PC-9 (cell line): ENCODE measurements around the gene UBQLNL. TPM values are rescaled to one million over a fixed set of nuclear protein-coding genes. Genes with fewer than 3 reads are reported as not detected.

ENCODE experiments used
- BruUV-seq: library from RNA; stranded (reverse); fragments of 400-500 nt; replicated peaks from 2 replicates; lab custom pipeline; 2021; lab: Mats Ljungman, UMichigan
- CTCF ChIA-PET: fragments of 300-600 bp; sonication (Branson Sonifier 250); formaldehyde crosslinking; loops from one replicate; lab custom pipeline; 2022; ENCODE audit warnings: antibody characterized with exemption; lab: Charles Lee
- POLR2A ChIA-PET: fragments of 300-600 bp; sonication (Branson Sonifier 250); formaldehyde crosslinking; loops from one replicate; lab custom pipeline; 2022; ENCODE audit warnings: antibody characterized with exemption; ENCODE audit not compliant: unreplicated experiment; lab: Charles Lee
- DNase-seq, 2 experiments: peaks; one replicate each; pipeline versions ENCODE4 v3.0.0 to v3.0.0-alpha.2; 2015 to 2022; ENCODE audit warnings: mixed read lengths in 1 of 2
- H2AFZ ChIP-seq: fragments of 200-600 bp; sonication (generic); 2 replicates; pipeline ENCODE4 v1.8.1; 2017; ENCODE audit warnings: antibody characterized with exemption
- H3F3A ChIP-seq: fragments of 200-600 bp; sonication (generic); 2 replicates; pipeline ENCODE4 v1.8.1; 2017; ENCODE audit warnings: antibody characterized with exemption, mild to moderate bottlenecking, low read depth; ENCODE audit not compliant: insufficient read depth
- H3K27ac ChIP-seq: fragments of 200-600 bp; sonication (generic); 2 replicates; pipeline ENCODE4 v1.6.1; 2016; ENCODE audit warnings: mixed run types
- H3K27me3 ChIP-seq: fragments of 200-600 bp; sonication (generic); 2 replicates; pipeline ENCODE4 v1.6.1; 2016; ENCODE audit warnings: low read depth, mixed run types; ENCODE audit not compliant: insufficient read depth
- H3K36me3 ChIP-seq: fragments of 200-600 bp; sonication (generic); 2 replicates; pipeline ENCODE4 v1.6.1; 2016; ENCODE audit warnings: low read depth, mixed run types
- H3K4me1 ChIP-seq: fragments of 200-600 bp; sonication (generic); replicated peaks from 2 replicates; pipeline ENCODE4 v1.6.1; 2016; ENCODE audit warnings: mixed run types; ENCODE audit not compliant: insufficient read depth
- H3K4me2 ChIP-seq: fragments of 200-600 bp; sonication (generic); 2 replicates; pipeline ENCODE4 v1.6.1; 2017; ENCODE audit warnings: mixed run types
- H3K4me3 ChIP-seq: fragments of 200-600 bp; sonication (generic); 2 replicates; pipeline ENCODE4 v1.6.1; 2016; ENCODE audit warnings: mixed run types
- H3K79me2 ChIP-seq: fragments of 200-600 bp; sonication (generic); 2 replicates; pipeline ENCODE4 v1.6.1; 2017; ENCODE audit warnings: low read depth, mixed run types
- H3K9me2 ChIP-seq: fragments of 200-600 bp; sonication (generic); 2 replicates; pipeline ENCODE4 v1.8.1; 2017; ENCODE audit warnings: mild to moderate bottlenecking; ENCODE audit not compliant: insufficient read depth
- H3K9me3 ChIP-seq: fragments of 200-600 bp; sonication (generic); 2 replicates; pipeline ENCODE4 v1.8.1; 2016; ENCODE audit warnings: low read depth; ENCODE audit not compliant: insufficient read depth
- H4K20me1 ChIP-seq: fragments of 200-600 bp; sonication (generic); 2 replicates; pipeline ENCODE4 v1.8.1; 2017; ENCODE audit not compliant: insufficient read depth
- EZH2 ChIP-seq: fragments of 200-600 bp; sonication (generic); IDR thresholded peaks from 2 replicates; pipeline ENCODE4 v1.8.0; 2017; ENCODE audit warnings: antibody characterized with exemption, low read depth
- intact Hi-C: fragments of 100-400 bp; cut with micrococcal nuclease; formaldehyde crosslinking; loops from one replicate; pipeline ENCODE4 v1.10.0; 2022; ENCODE audit not compliant: unreplicated experiment
- total RNA-seq: library from RNA; stranded (reverse); gene quantifications from 2 replicates; pipeline ENCODE4 v1.2.3, GENCODE V29; 2021
- TF ChIP-seq, protein P1 (sequence below): fragments of 200-600 bp; sonication (generic); conservative IDR thresholded peaks from 2 replicates; pipeline ENCODE4 v1.6.1; 2017; ENCODE audit warnings: mixed run types, antibody characterized with exemption, mild to moderate bottlenecking, moderate library complexity

Gene UBQLNL
- total RNA-seq, 1 experiment from 2014 or later: 0.15 TPM

DNA sequence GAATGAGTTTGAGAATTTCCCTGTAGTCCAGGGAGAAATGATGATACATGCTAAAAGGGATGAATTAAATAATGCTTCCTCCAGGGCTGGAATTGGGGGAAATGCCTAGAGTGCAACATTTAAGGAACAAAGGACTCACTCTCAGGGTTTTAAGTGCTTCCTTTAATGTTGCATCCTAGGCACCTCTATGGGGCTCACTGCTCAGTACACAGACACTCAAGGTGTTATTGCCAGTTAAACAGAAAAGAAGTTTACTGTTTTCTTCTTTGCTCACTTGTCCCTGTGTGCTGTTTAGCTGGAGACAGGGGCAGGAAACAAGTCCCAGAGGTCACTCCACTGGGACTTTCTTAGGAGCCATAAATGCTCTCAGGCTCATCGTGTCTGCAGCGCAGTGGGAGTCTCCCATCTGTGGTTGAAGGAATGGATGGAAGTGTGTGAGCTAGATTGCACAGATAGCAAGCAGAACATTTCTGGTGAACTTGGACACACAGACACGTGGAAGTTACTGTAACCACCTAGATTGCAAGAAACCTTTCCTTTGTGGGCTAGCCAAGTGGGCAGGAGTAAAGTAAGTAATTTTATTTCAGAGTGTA lies 40.2 kb upstream of the UBQLNL start:
- no TSS peak for BruUV-seq
- Histone ChIP-seq H4K20me1 (no peaks in the 10 kb centered on the region), H3K4me1 (no peaks in the 10 kb centered on the region), H3K36me3 (no peaks in the 10 kb centered on the region), H3K9me3 (no peaks in the 10 kb centered on the region), H3K27ac (no peak overlapping the region), H3K4me3 (no peak overlapping the region), H3K79me2 (no peaks in the 10 kb centered on the region), H2AFZ (no peak overlapping the region), H3K27me3 (no peaks in the 10 kb centered on the region), H3K4me2 (no peak overlapping the region), H3F3A (no peaks in the 10 kb centered on the region), H3K9me2 (no peaks in the 10 kb centered on the region)
- ChIA-PET CTCF (interaction anchor here (0.5 kb wide), 1 partner anchor 155 kb away, joined by 3 read pairs; no protein-coding TSS in a partner anchor), POLR2A (no interaction called here)
- no peak for TF ChIP-seq EZH2
- TF ChIP-seq, protein P1, sequence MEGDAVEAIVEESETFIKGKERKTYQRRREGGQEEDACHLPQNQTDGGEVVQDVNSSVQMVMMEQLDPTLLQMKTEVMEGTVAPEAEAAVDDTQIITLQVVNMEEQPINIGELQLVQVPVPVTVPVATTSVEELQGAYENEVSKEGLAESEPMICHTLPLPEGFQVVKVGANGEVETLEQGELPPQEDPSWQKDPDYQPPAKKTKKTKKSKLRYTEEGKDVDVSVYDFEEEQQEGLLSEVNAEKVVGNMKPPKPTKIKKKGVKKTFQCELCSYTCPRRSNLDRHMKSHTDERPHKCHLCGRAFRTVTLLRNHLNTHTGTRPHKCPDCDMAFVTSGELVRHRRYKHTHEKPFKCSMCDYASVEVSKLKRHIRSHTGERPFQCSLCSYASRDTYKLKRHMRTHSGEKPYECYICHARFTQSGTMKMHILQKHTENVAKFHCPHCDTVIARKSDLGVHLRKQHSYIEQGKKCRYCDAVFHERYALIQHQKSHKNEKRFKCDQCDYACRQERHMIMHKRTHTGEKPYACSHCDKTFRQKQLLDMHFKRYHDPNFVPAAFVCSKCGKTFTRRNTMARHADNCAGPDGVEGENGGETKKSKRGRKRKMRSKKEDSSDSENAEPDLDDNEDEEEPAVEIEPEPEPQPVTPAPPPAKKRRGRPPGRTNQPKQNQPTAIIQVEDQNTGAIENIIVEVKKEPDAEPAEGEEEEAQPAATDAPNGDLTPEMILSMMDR: no peak
- intact Hi-C loops: no loop called here
- no peak for DNase-seq

DNA sequence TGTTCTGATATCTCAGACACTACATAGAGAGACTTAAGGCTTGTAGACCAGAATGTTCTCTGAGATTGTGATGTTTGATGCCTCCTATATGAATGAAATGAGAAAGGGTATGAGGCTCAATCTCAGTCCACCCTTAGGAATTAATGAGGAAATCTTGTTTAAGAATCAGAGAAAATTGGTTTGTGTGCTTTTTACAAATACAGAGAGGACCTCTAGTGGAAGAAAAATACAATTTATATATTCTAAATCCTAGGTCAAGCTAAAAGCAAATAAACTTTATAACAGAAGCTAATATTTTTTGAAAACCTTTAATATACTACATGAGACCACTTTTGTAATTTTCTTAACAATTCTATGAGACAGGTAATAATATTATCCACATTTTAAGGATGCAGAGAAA lies 36.8 kb upstream of the UBQLNL start:
- Histone ChIP-seq H3K27ac (no peak overlapping the region), H3K4me1 (peaks cover 13% of the 10 kb centered on the region; the same call in 1 of the 2 replicates), H4K20me1 (no peaks in the 10 kb centered on the region), H3K9me2 (no peaks in the 10 kb centered on the region), H3K4me2 (no peak overlapping the region), H3K4me3 (no peak overlapping the region), H3K36me3 (no peaks in the 10 kb centered on the region), H2AFZ (no peak overlapping the region), H3K27me3 (no peaks in the 10 kb centered on the region), H3K79me2 (no peaks in the 10 kb centered on the region), H3F3A (no peaks in the 10 kb centered on the region), H3K9me3 (no peaks in the 10 kb centered on the region)
- no peak for DNase-seq
- no TSS peak for BruUV-seq
- TF ChIP-seq, protein P1: peak; percentile 34; the same call in 1 of the 2 replicates
- no peak for TF ChIP-seq EZH2
- POLR2A ChIA-PET: no interaction called here
- intact Hi-C loops: no loop called here
- CTCF ChIA-PET: no interaction called here

DNA sequence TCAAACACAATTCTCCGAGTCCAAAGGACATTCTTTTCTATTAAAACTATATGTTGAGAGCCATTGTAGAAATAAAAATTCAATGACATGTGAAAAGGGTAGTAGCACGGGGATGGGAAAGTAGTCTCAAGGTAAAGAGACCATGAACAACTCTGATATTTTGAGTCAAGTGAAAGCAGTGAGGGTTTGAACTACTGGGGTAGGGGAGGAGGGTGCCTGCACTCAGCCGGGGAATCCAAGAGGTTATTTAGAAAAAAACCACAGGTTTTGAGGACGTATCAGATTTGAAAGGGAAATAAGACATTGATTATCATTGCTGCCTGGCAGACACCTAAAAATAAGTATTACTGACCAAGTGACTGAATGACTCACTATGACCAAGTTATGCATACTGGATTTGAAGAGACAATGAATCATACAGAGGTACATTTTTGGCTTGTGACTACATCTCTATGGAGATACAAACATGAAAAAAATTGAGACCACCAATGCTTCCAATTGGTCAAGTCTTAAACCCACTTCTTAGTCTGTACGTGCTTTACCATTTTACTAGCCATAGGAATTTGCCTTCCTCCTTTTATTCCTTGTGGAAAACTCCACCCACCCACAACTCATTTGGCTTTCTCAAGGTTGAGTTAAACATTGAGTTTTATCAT lies 34.1 kb upstream of the UBQLNL start:
- H3K9me3 ChIP-seq: no peaks in the 10 kb centered on the region
- H4K20me1 ChIP-seq: no peaks in the 10 kb centered on the region
- H3K36me3 ChIP-seq: no peaks in the 10 kb centered on the region
- ChIA-PET CTCF (no interaction called here), POLR2A (no interaction called here)
- H3K27me3 ChIP-seq: no peaks in the 10 kb centered on the region
- intact Hi-C loops: no loop called here
- no peaks in the 10 kb centered on the region for H3F3A ChIP-seq
- H3K9me2 ChIP-seq: no peaks in the 10 kb centered on the region
- TF ChIP-seq, protein P1: no peak
- peaks cover 13% of the 10 kb centered on the region; the same call in 1 of the 2 replicates for H3K4me1 ChIP-seq
- no peak overlapping the region for H3K4me3 ChIP-seq
- no TSS peak for BruUV-seq
- DNase-seq: peak in 1 of 2 experiments; percentile 71
- peak overlapping the region; percentile 32; the same call in 1 of the 2 replicates for H3K4me2 ChIP-seq
- no peaks in the 10 kb centered on the region for H3K79me2 ChIP-seq
- no peak overlapping the region for H2AFZ ChIP-seq
- H3K27ac ChIP-seq: no peak overlapping the region
